Iris pigment epithelial cell (primary cell): ENCODE data around the gene NBPF12.
"Not testable (repeated sequence)": the region's sequence is repeated elsewhere in the genome, so short reads cannot be mapped to it uniquely, and the experiment has no call there.

Experiments used
- DNase-seq: peaks from one replicate; pipeline ENCODE4 v3.0.0-alpha.2; 2011; ENCODE audit warnings: low read depth

The NBPF12 gene, protein sequence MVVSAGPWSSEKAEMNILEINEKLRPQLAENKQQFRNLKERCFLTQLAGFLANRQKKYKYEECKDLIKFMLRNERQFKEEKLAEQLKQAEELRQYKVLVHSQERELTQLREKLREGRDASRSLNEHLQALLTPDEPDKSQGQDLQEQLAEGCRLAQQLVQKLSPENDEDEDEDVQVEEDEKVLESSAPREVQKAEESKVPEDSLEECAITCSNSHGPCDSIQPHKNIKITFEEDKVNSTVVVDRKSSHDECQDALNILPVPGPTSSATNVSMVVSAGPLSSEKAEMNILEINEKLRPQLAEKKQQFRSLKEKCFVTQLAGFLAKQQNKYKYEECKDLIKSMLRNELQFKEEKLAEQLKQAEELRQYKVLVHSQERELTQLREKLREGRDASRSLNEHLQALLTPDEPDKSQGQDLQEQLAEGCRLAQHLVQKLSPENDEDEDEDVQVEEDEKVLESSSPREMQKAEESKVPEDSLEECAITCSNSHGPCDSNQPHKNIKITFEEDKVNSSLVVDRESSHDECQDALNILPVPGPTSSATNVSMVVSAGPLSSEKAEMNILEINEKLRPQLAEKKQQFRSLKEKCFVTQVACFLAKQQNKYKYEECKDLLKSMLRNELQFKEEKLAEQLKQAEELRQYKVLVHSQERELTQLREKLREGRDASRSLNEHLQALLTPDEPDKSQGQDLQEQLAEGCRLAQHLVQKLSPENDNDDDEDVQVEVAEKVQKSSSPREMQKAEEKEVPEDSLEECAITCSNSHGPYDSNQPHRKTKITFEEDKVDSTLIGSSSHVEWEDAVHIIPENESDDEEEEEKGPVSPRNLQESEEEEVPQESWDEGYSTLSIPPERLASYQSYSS (N-terminal part only)

DNA sequence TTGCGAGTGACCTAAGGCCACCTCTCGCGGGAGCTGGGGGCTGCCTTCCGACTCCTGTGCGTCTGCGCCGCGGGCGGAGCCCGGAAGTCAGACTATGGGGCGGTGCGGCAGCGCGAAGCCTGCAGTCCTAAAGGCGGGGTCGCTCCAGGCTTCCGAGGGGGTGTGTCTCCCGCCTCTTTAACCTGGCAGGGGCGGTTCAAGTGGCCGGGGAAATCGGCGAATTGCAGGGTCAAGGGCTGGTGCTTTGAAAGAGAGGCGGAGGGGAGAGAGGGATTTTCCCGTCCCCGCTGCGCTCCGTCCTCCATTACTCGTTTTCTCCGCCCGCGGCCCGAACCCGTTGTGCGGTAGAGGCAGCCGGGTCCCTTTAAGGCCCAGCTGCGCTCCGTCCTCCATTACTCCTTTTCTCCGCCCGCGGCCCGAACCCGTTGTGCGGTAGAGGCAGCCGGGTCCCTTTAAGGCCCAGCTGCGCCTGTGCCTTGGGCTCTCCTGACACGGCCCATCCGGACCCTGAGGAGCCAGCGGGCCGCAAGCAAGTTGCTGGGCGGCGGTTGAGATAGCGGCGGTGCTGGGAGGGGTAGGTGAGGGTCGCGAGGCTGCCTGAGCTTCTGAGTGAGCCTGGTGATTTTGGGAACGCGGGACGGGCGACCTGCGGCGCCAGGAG lies at the start of gene NBPF12:
TSS of gene NBPF12 (plus strand) at position 83 of the 661 bp plus-strand sequence. CDS start 21,820 bp downstream, outside the sequence.
- DNase-seq, result peak; percentile 79

DNA sequence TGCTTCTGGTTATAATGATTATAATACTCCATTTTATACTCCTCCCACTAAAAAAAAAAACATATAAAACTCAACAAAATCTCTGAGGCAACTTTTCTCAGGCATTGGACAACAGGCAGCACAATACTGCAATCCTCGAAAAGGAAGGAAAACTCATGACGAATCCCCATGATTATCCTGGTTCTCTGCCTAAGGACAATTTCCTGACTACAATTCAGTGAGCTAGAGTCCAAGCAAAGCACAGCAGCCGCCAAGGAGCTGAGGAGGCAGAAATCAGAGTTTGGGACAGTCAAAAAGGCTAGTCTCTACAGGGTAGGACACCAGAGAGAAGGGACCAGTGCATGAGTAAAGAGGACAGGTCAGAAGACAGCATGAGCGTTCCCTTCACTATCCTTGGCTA lies 46.8 kb upstream of the NBPF12 start:
- not testable (repeated sequence) for DNase-seq

DNA sequence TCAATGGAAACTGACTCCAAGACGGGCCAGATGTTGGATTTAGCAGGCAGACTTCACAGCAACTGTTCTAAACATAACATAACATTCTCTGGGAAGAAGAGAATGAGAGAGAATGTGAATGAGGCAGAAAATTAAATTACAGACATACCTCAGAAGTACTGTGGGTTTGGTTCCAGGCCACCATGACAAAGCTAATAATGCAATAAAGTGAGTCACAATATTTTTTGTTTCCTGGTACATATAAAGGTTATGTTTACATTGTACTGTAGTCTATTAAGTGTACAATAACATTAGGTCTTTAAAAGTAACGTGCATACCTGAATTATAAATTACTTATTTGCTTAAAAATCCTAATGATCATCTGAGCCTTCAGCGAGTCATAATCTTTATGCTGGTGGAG lies 45.8 kb upstream of the NBPF12 start:
- not testable (repeated sequence) for DNase-seq

GRCh38 chr1:146907565-146908261 lies 30.4 kb upstream of the NBPF12 start:
- not testable (repeated sequence) for DNase-seq

GRCh38 chr1:146912975-146913374 lies 25.1 kb upstream of the NBPF12 start:
- not testable (repeated sequence) for DNase-seq

- DNase-seq, result not testable (repeated sequence)
Observed at GRCh38 chr1:146920811-146921210, 17.3 kb upstream of the NBPF12 start.

- not testable (repeated sequence) for DNase-seq
Observed at GRCh38 chr1:146922614-146923013, 15.5 kb upstream of the NBPF12 start.

DNA sequence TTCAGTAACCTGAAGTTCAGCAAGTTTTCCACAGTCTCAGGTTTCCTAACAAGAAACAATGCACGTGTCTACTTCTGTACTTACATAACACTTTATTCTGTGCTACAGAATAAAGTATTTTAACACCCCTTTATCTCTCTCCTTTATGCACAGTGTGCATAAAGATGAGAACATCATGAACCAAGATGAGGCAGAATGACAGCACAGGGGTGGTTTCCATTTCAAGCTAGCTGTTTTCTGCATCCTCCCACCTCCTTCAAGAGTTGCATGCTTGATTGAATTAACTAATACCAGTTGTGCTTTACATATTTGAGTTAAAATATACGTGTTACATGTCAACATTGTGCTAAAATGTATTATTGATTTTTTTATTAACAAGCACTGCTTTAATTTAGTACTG lies 14.0 kb upstream of the NBPF12 start:
- not testable (repeated sequence) for DNase-seq

DNA sequence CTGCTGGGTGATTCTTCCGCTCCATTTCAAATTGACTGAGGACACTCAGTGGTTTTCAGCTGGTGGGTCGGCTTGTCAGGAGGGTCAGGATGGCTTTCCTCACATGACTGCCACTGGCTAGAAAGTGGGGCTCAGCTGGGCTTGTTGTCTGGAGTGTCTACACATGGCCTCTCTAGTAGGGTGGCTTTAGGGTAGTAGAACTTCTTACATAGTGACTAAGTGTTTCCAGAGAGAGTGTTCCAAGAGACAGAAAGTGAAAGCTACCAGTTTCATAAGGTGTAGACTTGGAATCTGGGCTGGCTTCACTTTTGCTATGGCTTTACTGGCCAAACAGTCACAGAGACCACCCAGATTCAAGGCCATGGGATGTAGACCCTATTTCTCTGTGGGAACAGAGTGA lies 11.7 kb upstream of the NBPF12 start:
- not testable (repeated sequence) for DNase-seq

- not testable (repeated sequence) for DNase-seq
Observed at GRCh38 chr1:146930225-146930624, 7.9 kb upstream of the NBPF12 start.

GRCh38 chr1:146934390-146935223 lies 3.5 kb upstream of the NBPF12 start:
- DNase-seq, result not testable (repeated sequence)

DNA sequence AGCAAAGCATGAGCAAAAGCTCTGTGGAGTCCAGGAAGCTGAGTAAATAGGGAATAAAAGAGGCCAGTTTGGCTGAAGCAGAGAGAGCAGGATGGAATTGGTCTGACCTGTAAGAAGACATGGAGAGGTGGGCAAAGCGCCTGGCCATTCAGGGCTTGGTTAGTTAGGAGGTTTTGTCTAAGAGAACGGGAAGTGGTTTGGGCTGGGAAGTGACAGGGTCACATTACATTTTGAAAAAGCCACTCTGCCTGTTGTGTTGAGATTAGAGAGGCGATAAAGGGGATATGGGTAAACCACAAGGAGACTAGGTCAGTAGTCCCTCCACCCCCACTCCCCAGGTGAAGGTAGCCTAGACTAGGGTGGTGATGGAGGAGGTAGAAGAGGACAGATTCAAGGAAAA lies 662 bp upstream of the NBPF12 start:
- DNase-seq, result not testable (repeated sequence)

GRCh38 chr1:146938927-146939786 lies 1.0 kb downstream of the NBPF12 start:
- DNase-seq, result peak; percentile 30

DNA sequence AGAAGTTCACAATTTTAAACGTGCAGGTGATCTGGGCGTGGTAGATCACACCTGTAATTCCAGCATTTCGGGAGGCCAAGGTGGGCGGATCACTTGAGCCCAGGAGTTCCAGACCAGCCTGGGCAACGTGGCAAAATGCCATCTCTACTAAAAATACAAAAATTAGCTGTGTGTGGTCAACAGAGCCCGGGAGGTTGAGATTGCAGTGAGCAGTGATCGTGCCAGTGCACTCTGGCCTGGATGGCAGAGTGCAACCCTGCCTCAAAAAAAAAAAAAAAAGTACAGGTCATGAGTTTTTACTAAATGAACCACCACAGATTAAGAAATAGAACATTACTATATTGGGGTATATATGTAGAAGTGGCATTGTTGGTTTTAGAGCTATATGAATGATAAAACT lies 2.2 kb downstream of the NBPF12 start:
- not testable (repeated sequence) for DNase-seq

- not testable (repeated sequence) for DNase-seq
Observed at GRCh38 chr1:146943342-146943886, 5.3 kb downstream of the NBPF12 start.

- DNase-seq, result not testable (repeated sequence)
Observed at GRCh38 chr1:146948127-146948526, 10.0 kb downstream of the NBPF12 start.

- DNase-seq, result not testable (repeated sequence)
Observed at GRCh38 chr1:146964340-146964739, 26.2 kb downstream of the NBPF12 start.

DNA sequence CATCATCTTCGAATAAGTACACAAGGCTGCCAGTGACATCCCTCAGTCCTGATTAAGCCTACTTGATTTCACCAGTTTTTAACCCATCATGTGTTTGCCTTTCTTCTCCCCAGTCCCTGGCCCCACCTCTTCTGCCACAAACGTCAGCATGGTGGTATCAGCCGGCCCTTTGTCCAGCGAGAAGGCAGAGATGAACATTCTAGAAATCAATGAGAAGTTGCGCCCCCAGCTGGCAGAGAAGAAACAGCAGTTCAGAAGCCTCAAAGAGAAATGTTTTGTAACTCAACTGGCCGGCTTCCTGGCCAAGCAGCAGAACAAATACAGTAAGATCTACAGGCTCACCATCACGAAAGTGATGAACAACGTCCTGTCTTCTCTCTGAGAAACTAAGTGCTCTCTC lies 28.2 kb downstream of the NBPF12 start:
- peak; percentile 4 for DNase-seq

- not testable (repeated sequence) for DNase-seq
Observed at GRCh38 chr1:146970656-146971055, 32.5 kb downstream of the NBPF12 start.
